ENCODE measurements around the gene MIPEP. TPM values are rescaled to one million over a fixed set of nuclear protein-coding genes. Genes with fewer than 3 reads are reported as not detected.

The MIPEP gene
- total and polyA plus RNA-seq, 9 of the 15 experiments (the other 6 are each of a cell fraction or from before 2014, with no cell fraction given): 1.7 to 19.3 (median 13.1) TPM

- no peak for TF ChIP-seq ZNF318 (IDR thresholded peaks at IDR 0.05; ENCODE audit: borderline replicate concordance in 1 of 2, low read depth in 1 of 2)
- TF ChIP-seq HMGN3 (IDR thresholded peaks at IDR 0.05; ENCODE audit: borderline replicate concordance, extremely low read depth, insufficient read length, low read depth, low read length): no peak
- TF ChIP-seq XRCC3 (IDR thresholded peaks at IDR 0.05): no peak
- no peak for TF ChIP-seq XRCC4 (IDR thresholded peaks at IDR 0.05; ENCODE audit: extremely low read depth, insufficient read depth, insufficient read length)
- TF ChIP-seq MGA (IDR thresholded peaks at IDR 0.05): no peak
- TF ChIP-seq FOXP1 (CRISPR knock-in tag; IDR thresholded peaks at IDR 0.05): no peak
- no peak for TF ChIP-seq CBFA2T2 (conservative IDR thresholded peaks at IDR 0.05)
These were observed 173.4 kb downstream of the MIPEP start (continued) for GRCh38 chr13:23715762-23716235.

Measured in K562 (cell line).